ENCODE data around the gene SEPTIN6.

SEPTIN6 gene

DNA sequence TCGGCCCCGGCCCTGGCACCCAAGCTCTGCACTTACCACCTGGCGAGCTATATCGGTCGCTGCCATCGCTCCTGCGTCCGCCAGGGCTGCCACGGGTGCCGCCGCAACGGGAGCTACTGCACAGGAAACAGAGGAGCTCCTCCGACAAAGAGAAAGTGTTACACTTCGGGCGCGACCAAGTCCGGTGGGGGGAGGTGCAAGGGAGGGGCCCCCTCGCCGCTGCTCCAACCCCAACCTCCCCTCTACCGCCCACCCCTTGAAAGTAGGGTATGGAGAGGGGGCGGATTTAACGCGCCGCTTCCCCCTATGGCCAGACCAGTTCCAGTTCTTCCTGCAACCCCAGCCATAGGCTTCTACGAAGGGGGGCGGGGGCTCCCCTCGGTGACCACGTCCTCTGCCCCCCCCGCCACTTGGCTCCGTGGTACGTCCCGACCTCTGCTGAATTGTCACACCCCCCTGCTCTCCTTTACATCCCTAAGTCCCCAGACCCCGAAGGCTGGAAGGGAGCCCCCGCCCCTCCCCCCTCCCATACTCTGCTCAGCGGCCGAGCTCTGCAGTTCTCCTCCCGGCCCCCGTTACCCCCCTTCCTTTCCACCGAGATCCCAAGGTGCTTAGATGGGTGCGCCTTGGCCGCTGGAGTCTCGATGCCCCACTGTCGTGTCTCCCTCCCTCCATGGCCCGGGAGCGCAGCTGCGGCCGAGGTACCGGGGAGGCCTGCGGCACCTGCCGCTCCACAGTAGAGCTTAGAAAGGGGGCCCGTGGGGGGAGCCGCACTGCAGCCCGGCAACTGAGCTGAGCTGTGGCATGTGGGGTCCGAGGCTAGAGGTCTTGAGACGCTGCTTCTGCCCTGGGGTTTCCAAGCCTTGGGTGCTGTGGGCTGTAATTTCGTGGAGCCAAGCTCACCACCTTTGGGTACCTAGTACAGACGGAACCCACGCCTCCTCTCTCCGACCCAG lies at the start of gene SEPTIN6:
TSS of gene SEPTIN6 (minus strand) at position 129 of the 956 bp plus-strand sequence. CDS start at position 66, 63 bp downstream.
- peak within 1 kb of the TSS; percentile 78 for H3K4me2 ChIP-seq (ENCODE audit: low read length)
- TF ChIP-seq, protein P1, sequence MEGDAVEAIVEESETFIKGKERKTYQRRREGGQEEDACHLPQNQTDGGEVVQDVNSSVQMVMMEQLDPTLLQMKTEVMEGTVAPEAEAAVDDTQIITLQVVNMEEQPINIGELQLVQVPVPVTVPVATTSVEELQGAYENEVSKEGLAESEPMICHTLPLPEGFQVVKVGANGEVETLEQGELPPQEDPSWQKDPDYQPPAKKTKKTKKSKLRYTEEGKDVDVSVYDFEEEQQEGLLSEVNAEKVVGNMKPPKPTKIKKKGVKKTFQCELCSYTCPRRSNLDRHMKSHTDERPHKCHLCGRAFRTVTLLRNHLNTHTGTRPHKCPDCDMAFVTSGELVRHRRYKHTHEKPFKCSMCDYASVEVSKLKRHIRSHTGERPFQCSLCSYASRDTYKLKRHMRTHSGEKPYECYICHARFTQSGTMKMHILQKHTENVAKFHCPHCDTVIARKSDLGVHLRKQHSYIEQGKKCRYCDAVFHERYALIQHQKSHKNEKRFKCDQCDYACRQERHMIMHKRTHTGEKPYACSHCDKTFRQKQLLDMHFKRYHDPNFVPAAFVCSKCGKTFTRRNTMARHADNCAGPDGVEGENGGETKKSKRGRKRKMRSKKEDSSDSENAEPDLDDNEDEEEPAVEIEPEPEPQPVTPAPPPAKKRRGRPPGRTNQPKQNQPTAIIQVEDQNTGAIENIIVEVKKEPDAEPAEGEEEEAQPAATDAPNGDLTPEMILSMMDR (IDR thresholded peaks at IDR 0.05; ENCODE audit: low read length): no peak
- no peak for TF ChIP-seq EZH2 (IDR thresholded peaks at IDR 0.05; ENCODE audit: borderline replicate concordance, low read length)
- no peaks in the 10 kb centered on the region for H3F3A ChIP-seq (ENCODE audit: insufficient read depth, low read length)
- H3K27ac ChIP-seq (ENCODE audit: low read depth, low read length, poor library complexity, severe bottlenecking): peak within 1 kb of the TSS; percentile 97
- H3K9me3 ChIP-seq (ENCODE audit: low read length): no peaks in the 10 kb centered on the region
- H3K9me2 ChIP-seq (ENCODE audit: low read depth, low read length): no peaks in the 10 kb centered on the region
- H2AFZ ChIP-seq (ENCODE audit: low read length): no peak within 1 kb of the TSS
- peak within 1 kb of the TSS; percentile 88 for H3K4me3 ChIP-seq (ENCODE audit: low read depth, low read length, poor library complexity, severe bottlenecking)
- H3K9ac ChIP-seq (ENCODE audit: low read length): peak within 1 kb of the TSS; percentile 77
- 0 out of 2 replicates have a peak, but pooled peaks cover 5% of the 10 kb centered on the region for H3K36me3 ChIP-seq (ENCODE audit: insufficient read depth, low read length)
- H3K79me2 ChIP-seq (ENCODE audit: insufficient read depth, low read length): peaks cover 38% of the 10 kb centered on the region
- H3K27me3 ChIP-seq (ENCODE audit: insufficient read depth, low read length): no peaks in the 10 kb centered on the region
- no peaks in the 10 kb centered on the region for H4K20me1 ChIP-seq (ENCODE audit: insufficient read depth, low read length)
- H3K4me1 ChIP-seq (ENCODE audit: insufficient read depth, low read length, severe bottlenecking): peaks cover 72% of the 10 kb centered on the region

DNA sequence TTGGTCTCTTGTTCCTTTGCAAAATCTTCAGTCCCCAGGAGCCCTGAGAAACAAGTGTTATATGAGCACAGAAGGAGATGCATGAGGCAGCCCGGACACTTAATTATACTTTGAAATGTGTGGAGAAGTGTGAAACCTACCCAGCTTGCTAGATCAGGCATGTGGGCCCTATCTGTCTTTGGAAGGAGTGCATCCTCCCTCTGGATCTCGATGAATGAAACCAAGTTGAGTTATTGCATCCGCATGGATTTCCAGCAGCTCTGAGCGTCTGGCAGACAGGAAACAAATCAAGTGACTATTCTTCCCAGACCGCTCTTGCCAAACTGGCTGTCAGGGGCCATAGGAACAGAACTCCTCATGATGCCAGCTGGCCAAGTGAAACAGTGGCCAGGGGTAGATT lies 45.8 kb upstream of the SEPTIN6 start:
- TF ChIP-seq EZH2 (IDR thresholded peaks at IDR 0.05; ENCODE audit: borderline replicate concordance, low read length): no peak
- TF ChIP-seq, protein P1 (IDR thresholded peaks at IDR 0.05; ENCODE audit: low read length): no peak
- no peak overlapping the region for H3K9ac ChIP-seq (ENCODE audit: low read length)
- H3K36me3 ChIP-seq (ENCODE audit: insufficient read depth, low read length): no peaks in the 10 kb centered on the region
- no peaks in the 10 kb centered on the region for H3K79me2 ChIP-seq (ENCODE audit: insufficient read depth, low read length)
- no peak overlapping the region for H3K4me3 ChIP-seq (ENCODE audit: low read depth, low read length, poor library complexity, severe bottlenecking)
- no peaks in the 10 kb centered on the region for H3K9me2 ChIP-seq (ENCODE audit: low read depth, low read length)
- no peaks in the 10 kb centered on the region for H3K9me3 ChIP-seq (ENCODE audit: low read length)
- H3K27me3 ChIP-seq (ENCODE audit: insufficient read depth, low read length): no peaks in the 10 kb centered on the region
- H3K4me1 ChIP-seq (ENCODE audit: insufficient read depth, low read length, severe bottlenecking): peaks cover 7% of the 10 kb centered on the region
- no peak overlapping the region for H3K4me2 ChIP-seq (ENCODE audit: low read length)
- no peak overlapping the region for H3K27ac ChIP-seq (ENCODE audit: low read depth, low read length, poor library complexity, severe bottlenecking)
- no peaks in the 10 kb centered on the region for H4K20me1 ChIP-seq (ENCODE audit: insufficient read depth, low read length)
- H2AFZ ChIP-seq (ENCODE audit: low read length): no peak overlapping the region
- H3F3A ChIP-seq (ENCODE audit: insufficient read depth, low read length): no peaks in the 10 kb centered on the region

DNA sequence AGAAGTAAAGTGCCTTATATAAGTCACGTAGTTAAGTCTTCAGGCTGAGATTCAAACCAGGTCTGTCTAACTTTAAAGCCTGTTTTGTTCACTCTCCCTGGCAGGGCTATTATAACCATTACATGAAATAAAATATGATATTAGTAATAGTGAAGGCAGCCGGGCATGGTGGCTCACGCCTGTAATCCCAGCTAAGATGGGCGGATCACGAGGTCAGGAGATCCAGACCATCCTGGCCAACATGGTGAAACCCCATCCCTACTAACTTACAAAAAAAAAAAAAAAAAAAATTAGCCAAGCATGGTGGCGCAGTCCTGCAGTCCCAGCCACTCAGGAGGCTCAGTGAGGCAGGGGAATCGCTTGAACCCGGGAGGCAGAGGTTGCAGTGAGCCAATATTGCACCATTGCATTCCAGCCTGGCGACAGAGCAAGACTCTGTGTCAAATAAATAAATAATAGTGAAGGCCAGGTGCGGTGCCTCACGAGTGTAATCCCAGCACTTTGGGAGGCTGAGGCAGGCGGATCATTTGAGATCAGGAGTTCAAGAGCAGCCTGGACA lies 43.3 kb upstream of the SEPTIN6 start:
- Histone ChIP-seq H3K9me2 (ENCODE audit: low read depth, low read length) (no peaks in the 10 kb centered on the region), H3K4me3 (ENCODE audit: low read depth, low read length, poor library complexity, severe bottlenecking) (no peak overlapping the region), H3K4me1 (ENCODE audit: insufficient read depth, low read length, severe bottlenecking) (peaks cover 7% of the 10 kb centered on the region), H3K9ac (ENCODE audit: low read length) (no peak overlapping the region), H4K20me1 (ENCODE audit: insufficient read depth, low read length) (no peaks in the 10 kb centered on the region), H3K4me2 (ENCODE audit: low read length) (no peak overlapping the region), H3K36me3 (ENCODE audit: insufficient read depth, low read length) (no peaks in the 10 kb centered on the region), H3F3A (ENCODE audit: insufficient read depth, low read length) (no peaks in the 10 kb centered on the region), H3K27me3 (ENCODE audit: insufficient read depth, low read length) (no peaks in the 10 kb centered on the region), H3K27ac (ENCODE audit: low read depth, low read length, poor library complexity, severe bottlenecking) (no peak overlapping the region), H3K79me2 (ENCODE audit: insufficient read depth, low read length) (no peaks in the 10 kb centered on the region), H2AFZ (ENCODE audit: low read length) (no peak overlapping the region), H3K9me3 (ENCODE audit: low read length) (no peaks in the 10 kb centered on the region)
- TF ChIP-seq, protein P1 (IDR thresholded peaks at IDR 0.05; ENCODE audit: low read length): no peak
- no peak for TF ChIP-seq EZH2 (IDR thresholded peaks at IDR 0.05; ENCODE audit: borderline replicate concordance, low read length)
